Measurements from ENCODE around the gene PLAU.

GRCh38 chr10:73864229-73864628 lies 46.7 kb upstream of the PLAU start:
- TF ChIP-seq CTCF (IDR thresholded peaks at IDR 0.05), result no peak
- TF ChIP-seq POLR2A (IDR thresholded peaks at IDR 0.05), result no peak
- no peak for TF ChIP-seq POLR2AphosphoS5 (IDR thresholded peaks at IDR 0.05)
- no peak for TF ChIP-seq EP300 (IDR thresholded peaks at IDR 0.05)

All from upper lobe of left lung (tissue), 4 donors.